HFFc6 (cell line): Measurements from ENCODE around the gene CACNA1C. TPM values are rescaled to one million over a fixed set of nuclear protein-coding genes. Genes with fewer than 3 reads are reported as not detected.

Experiments used
- DNase-seq: peaks from one replicate; pipeline ENCODE4 v3.0.0-alpha.2; 2018
- H3K27ac Mint-ChIP-seq: 2 replicates; pipeline ENCODE4 v1.8.0; 2020; ENCODE audit warnings: mild to moderate bottlenecking, mixed read lengths
- H3K27me3 Mint-ChIP-seq: 2 replicates; pipeline ENCODE4 v1.8.0; 2021; ENCODE audit warnings: mild to moderate bottlenecking, moderate library complexity, mixed read lengths; ENCODE audit not compliant: insufficient read depth
- H3K36me3 Mint-ChIP-seq: 2 replicates; pipeline ENCODE4 v1.8.0; 2021; ENCODE audit warnings: low read depth, mixed read lengths
- H3K4me1 Mint-ChIP-seq: 2 replicates; pipeline ENCODE4 v1.8.0; 2020; ENCODE audit warnings: low read depth, mixed read lengths
- H3K4me3 Mint-ChIP-seq: 2 replicates; pipeline ENCODE4 v1.8.0; 2020; ENCODE audit warnings: mild to moderate bottlenecking, moderate library complexity, mixed read lengths
- H3K9me3 Mint-ChIP-seq: 2 replicates; pipeline ENCODE4 v1.8.0; 2020; ENCODE audit warnings: mild to moderate bottlenecking, mixed read lengths
- total RNA-seq, 6 experiments: library from RNA; stranded (reverse); fragmentation: NEBNext Ultra II Directional; extraction: Animal tissue kit (Norgen Biotek cat#: 25700); gene quantifications; 2 replicates in 1 of 6; 3 replicates in 5 of 6; pipeline ENCODE4 v1.2.3, GENCODE V29; 2021
- TF ChIP-seq, protein P1 (sequence below): fragments of 200-600 bp; sonication (generic); IDR thresholded peaks from 2 replicates; pipeline ENCODE4 v1.5.0; 2021; ENCODE audit warnings: antibody characterized with exemption, mild to moderate bottlenecking

Gene CACNA1C
- total RNA-seq, 6 experiments from 2014 or later: 6.7 to 11.5 (median 10.6) TPM

DNA sequence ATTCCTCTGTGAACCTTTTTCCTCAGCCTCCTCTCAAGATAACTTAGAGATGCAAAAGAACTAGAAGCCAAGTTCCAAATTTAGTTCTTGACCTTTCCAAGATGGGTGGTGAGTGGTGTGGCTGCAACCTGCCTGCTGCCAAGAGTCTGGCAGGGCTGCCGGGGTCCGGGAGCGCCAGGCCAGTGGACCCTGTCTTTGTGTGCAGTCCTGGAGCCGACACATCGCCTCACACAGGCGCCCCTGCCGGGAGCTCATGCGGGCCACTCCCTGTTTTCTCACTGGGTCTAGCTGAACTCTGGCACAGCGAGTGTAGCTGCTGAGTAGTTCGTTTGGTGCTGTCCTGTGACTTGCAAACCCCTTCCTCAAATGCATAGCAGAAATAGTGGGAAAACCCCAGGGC is 84.9 kb downstream of the CACNA1C start:
- no peak for DNase-seq
- Mint-ChIP-seq H3K4me1 (peaks cover 13% of the 10 kb centered on the region), H3K9me3 (no peaks in the 10 kb centered on the region), H3K27me3 (no peaks in the 10 kb centered on the region), H3K4me3 (no peak overlapping the region), H3K36me3 (no peaks in the 10 kb centered on the region), H3K27ac (no peak overlapping the region)
- TF ChIP-seq, protein P1, sequence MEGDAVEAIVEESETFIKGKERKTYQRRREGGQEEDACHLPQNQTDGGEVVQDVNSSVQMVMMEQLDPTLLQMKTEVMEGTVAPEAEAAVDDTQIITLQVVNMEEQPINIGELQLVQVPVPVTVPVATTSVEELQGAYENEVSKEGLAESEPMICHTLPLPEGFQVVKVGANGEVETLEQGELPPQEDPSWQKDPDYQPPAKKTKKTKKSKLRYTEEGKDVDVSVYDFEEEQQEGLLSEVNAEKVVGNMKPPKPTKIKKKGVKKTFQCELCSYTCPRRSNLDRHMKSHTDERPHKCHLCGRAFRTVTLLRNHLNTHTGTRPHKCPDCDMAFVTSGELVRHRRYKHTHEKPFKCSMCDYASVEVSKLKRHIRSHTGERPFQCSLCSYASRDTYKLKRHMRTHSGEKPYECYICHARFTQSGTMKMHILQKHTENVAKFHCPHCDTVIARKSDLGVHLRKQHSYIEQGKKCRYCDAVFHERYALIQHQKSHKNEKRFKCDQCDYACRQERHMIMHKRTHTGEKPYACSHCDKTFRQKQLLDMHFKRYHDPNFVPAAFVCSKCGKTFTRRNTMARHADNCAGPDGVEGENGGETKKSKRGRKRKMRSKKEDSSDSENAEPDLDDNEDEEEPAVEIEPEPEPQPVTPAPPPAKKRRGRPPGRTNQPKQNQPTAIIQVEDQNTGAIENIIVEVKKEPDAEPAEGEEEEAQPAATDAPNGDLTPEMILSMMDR: no peak

DNA sequence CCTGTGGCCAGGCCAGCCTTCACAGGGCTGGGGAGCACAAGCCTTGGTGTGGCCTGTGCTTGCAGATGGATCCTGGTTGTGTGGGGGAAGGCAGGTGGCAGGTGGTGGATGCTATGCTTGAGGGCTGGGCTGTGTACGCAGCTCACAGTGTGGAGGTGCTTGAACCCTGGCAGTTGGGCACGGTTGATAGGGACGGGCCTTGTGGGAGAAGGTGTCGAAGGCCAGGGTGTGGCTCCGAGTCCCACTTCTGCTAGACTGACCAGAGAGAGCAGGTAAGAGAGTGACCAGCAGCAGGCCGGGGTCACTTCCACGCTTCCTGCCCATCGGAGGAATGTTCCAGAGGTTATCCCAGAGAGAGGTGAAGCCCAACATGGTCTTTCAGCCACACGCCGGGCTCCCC is 85.5 kb downstream of the CACNA1C start:
- H3K36me3 Mint-ChIP-seq: no peaks in the 10 kb centered on the region
- TF ChIP-seq, protein P1: no peak
- DNase-seq: no peak
- peaks cover 13% of the 10 kb centered on the region for H3K4me1 Mint-ChIP-seq
- no peaks in the 10 kb centered on the region for H3K9me3 Mint-ChIP-seq
- H3K27ac Mint-ChIP-seq: peak overlapping the region; percentile 48; the same call in 1 of the 2 replicates
- no peaks in the 10 kb centered on the region for H3K27me3 Mint-ChIP-seq
- H3K4me3 Mint-ChIP-seq: no peak overlapping the region

DNA sequence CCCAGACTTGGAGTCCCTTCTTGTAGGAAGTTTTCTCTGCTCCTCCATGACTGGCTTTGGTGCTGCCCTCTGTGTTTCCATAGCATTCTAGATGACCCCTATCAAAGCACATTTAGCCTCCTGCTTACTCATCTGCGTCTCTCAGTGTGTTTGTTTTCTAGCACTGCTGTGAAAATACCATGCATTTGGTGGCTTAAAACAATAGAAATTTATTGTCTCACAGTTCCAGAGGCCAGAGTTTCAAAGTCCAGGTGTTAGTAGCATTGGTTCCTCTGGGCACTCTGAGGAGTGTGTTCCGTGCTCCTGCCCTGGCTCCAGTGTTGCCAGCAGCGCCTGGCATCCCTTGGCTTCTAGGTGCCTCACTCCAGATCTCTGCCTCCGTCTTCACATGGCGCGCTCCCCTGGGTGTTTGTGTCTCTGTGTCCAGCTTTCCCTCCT is 86.1 kb downstream of the CACNA1C start:
- H3K27me3 Mint-ChIP-seq: no peaks in the 10 kb centered on the region
- H3K27ac Mint-ChIP-seq: peak overlapping the region; percentile 48; the same call in 1 of the 2 replicates
- H3K4me3 Mint-ChIP-seq: no peak overlapping the region
- no peaks in the 10 kb centered on the region for H3K9me3 Mint-ChIP-seq
- no peak for DNase-seq
- TF ChIP-seq, protein P1: no peak
- peaks cover 13% of the 10 kb centered on the region for H3K4me1 Mint-ChIP-seq
- H3K36me3 Mint-ChIP-seq: peaks cover 2% of the 10 kb centered on the region; the same call in 1 of the 2 replicates

DNA sequence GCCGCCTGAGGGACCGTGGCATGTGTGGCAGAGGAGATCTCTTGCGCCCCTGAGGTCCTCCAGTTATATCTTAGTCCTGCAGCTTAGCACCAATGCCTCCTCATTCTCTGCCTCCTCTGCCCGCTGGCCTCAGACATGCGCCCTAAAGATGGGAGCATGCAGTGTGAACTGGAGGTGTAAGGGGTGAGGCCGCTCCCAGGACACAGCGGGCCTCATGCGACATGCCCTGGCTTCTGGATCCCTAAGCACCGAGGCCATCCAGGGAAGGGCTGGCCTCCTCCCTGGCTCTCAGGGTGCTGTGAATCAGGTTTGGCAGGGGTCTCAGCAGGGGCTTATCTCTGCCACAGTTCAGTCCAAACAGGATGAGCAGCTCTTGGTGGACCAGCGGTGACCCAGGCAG is 86.9 kb downstream of the CACNA1C start:
- Mint-ChIP-seq H3K4me1 (peaks cover 15% of the 10 kb centered on the region), H3K27me3 (no peaks in the 10 kb centered on the region; the same call in 1 of the 2 replicates), H3K36me3 (peaks cover 5% of the 10 kb centered on the region; the same call in 1 of the 2 replicates), H3K4me3 (no peak overlapping the region), H3K27ac (no peak overlapping the region), H3K9me3 (no peaks in the 10 kb centered on the region)
- TF ChIP-seq, protein P1: no peak
- DNase-seq: no peak

DNA sequence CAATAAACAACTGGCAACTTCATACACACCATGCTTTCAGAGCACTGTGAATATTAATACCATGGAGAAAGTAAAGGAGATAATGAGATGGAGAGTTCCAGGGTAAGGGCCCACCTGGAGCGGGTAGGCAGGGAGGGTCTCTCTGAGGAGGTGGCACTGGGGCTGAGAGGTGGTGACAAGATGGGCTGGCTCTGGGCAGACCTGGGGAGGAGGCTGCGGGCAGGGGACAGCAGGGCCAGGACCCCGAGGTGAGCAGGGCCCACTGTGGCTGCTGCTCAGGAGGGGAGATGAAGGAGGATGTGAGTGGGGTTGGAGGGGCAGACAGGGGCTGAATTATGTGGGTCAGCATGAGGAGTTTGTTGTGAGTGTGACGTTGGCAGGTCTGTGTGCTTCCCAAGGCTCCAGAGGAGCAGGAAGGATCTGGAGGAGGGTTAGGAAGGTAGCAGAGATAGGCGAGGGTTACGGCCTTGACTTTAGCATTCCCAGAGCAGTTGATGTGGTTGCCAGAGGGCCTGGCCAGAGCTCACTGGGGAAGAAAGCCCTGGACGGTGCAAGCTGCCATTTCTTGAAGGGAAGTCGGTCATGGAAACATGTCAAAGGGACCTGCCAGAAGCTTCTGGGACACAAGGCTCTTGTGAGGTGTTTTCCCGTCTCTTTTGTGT is 88.2 kb downstream of the CACNA1C start:
- H3K27ac Mint-ChIP-seq: no peak overlapping the region
- peaks cover 5% of the 10 kb centered on the region; the same call in 1 of the 2 replicates for H3K36me3 Mint-ChIP-seq
- no peak for DNase-seq
- no peaks in the 10 kb centered on the region for H3K9me3 Mint-ChIP-seq
- TF ChIP-seq, protein P1: no peak
- H3K4me1 Mint-ChIP-seq: peaks cover 25% of the 10 kb centered on the region
- no peaks in the 10 kb centered on the region; the same call in 1 of the 2 replicates for H3K27me3 Mint-ChIP-seq
- H3K4me3 Mint-ChIP-seq: no peak overlapping the region
